HS-27A (cell line): Measurements from ENCODE around the gene ABCG1.

Source experiments
- DNase-seq: peaks from one replicate; pipeline ENCODE4 v3.0.0-alpha.2; 2012; ENCODE audit warnings: low read depth, missing footprints

Gene ABCG1

GRCh38 chr21:42272109-42272962 is 53.4 kb downstream of the ABCG1 start:
- DNase-seq: no peak

GRCh38 chr21:42272984-42273600 is 54.2 kb downstream of the ABCG1 start:
- DNase-seq: no peak

GRCh38 chr21:42276076-42276475 is 57.1 kb downstream of the ABCG1 start:
- DNase-seq: no peak

GRCh38 chr21:42276526-42277154 is 57.7 kb downstream of the ABCG1 start:
- DNase-seq: no peak

GRCh38 chr21:42277593-42277992 is 58.7 kb downstream of the ABCG1 start:
- DNase-seq: no peak

- no peak for DNase-seq
Observed at GRCh38 chr21:42278451-42279149, 59.7 kb downstream of the ABCG1 start.

- no peak for DNase-seq
Observed at GRCh38 chr21:42279341-42279871, 60.5 kb downstream of the ABCG1 start.

- DNase-seq: no peak
Observed at GRCh38 chr21:42279888-42280287, 60.9 kb downstream of the ABCG1 start.

- no peak for DNase-seq
Observed at GRCh38 chr21:42280356-42281180, 61.6 kb downstream of the ABCG1 start.

- DNase-seq: no peak
Observed at GRCh38 chr21:42281181-42281680, 62.3 kb downstream of the ABCG1 start.

- DNase-seq: no peak
Observed at GRCh38 chr21:42282021-42282420, 63.1 kb downstream of the ABCG1 start.

GRCh38 chr21:42282715-42283114 is 63.8 kb downstream of the ABCG1 start:
- no peak for DNase-seq

- no peak for DNase-seq
Observed at GRCh38 chr21:42285569-42286245, 66.8 kb downstream of the ABCG1 start.

- no peak for DNase-seq
Observed at GRCh38 chr21:42286416-42286815, 67.5 kb downstream of the ABCG1 start.

- DNase-seq: no peak
Observed at GRCh38 chr21:42287193-42288083, 68.5 kb downstream of the ABCG1 start.

- no peak for DNase-seq
Observed at GRCh38 chr21:42288962-42289361, 70.0 kb downstream of the ABCG1 start.

- DNase-seq: no peak
Observed at GRCh38 chr21:42289926-42290325, 71.0 kb downstream of the ABCG1 start.

- DNase-seq: no peak
Observed at GRCh38 chr21:42290505-42290904, 71.6 kb downstream of the ABCG1 start.

- DNase-seq: no peak
Observed at GRCh38 chr21:42291003-42291750, 72.2 kb downstream of the ABCG1 start.
